GF-D8 (cell line): Measurements from ENCODE around the gene TBC1D3H.
"Not testable (repeated sequence)": the region's sequence is repeated elsewhere in the genome, so short reads cannot be mapped to it uniquely, and the experiment has no call there.

Experiments used
- DNase-seq: peaks from one replicate; lab custom pipeline; 2025; lab: John Stamatoyannopoulos, UW

TBC1D3H gene

GRCh38 chr17:36388385-36389245, at the start of gene TBC1D3H:
TBC1D3H (minus strand) TSS chr17:36388435; CDS start chr17:36386895, 1,540 bp downstream.
- DNase-seq, result not testable (repeated sequence)

GRCh38 chr17:36428891-36429290, 40.7 kb upstream of the TBC1D3H start:
- DNase-seq, result not testable (repeated sequence)

DNA sequence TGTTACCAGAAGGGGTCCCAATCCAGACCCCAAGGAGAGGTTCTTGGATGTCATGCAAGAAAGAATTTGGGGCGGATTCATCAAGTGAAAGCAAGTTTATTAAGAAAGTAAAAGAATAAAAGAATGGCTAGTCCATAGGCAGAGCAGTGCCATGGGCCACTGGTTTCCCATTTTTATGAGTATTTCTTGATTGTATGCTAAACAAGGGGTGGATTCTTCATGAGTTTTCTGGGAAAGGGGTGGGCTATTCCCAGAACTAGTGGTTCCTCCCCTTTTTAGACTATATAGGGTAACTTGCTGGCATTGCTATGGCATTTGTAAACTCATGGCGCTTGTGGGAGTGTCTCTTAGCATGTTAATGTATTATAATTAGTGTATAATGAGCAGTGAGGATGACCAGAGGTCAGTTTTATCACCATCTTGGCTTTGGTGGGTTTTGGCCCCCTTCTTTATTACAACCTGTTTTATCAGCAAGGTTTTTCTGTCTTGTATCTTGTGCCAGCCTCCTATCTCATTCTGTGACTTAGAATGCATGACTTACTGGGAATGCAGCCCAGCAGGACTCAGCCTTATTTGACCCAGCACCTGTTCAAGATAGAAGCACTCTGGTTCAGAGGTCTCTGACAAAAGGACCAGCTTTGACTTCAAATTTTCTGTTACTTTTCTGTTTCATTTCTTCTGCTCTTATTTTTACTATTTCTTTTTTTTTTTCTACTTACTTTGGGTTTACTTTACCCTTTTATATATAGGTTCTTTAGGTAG, 27.1 kb upstream of the TBC1D3H start:
- not testable (repeated sequence) for DNase-seq

DNA sequence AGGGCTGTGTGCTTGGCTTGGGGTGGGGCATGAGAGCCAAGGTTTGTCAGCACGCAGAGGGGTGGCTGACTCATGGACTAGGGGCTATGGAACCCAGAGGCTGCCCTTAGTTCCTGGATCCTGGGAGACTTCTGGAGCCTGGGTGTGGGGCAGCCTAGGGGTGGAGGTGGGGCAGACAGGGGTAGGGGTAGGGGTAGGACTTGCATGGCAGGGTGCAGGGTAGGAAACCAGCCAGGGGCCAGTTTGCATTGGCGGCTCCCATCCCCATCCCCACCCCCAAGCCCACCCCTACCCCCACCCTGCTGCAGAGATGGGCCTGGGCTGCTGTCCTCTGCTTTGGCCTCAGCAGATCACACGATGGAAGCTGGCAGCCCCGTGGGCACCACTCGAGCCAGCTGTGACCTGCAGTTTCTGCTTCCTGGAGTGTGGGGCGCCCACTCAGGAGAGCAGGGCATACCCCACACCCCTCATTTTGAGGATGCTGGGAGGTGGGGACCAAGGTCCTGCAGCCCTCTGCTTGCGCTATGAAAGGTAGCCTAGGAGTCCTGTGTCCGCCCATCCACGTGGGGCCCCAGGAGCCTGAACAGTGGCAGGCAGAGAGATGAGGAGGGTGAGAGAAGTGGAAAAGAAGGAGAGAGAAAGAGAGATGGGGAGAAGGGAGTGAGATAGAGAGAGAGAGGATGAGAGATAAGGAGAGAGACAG, 2.9 kb upstream of the TBC1D3H start:
- DNase-seq, result not testable (repeated sequence)

DNA sequence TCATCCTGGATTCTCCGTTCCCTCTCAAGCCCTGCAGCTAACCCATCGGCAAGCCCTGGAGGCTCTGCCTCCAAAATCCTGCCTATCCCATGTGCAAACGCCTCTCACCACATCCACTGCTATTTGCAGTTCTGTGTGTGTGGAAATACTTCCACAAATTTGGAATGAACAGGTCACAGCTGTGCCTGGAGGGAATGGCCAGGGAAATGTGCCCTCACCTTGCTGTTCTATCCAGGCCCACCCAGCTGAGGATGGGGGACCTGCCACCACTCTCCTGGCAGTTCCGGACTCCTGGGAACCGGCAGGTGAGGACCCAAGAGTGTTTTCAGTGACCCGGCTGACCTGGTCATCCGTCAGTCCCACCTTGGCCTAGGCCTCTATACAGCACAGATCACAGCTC, 12.3 kb downstream of the TBC1D3H start:
- DNase-seq, result not testable (repeated sequence)

GRCh38 chr17:36362496-36362895, 25.7 kb downstream of the TBC1D3H start:
- not testable (repeated sequence) for DNase-seq
